Vagina (tissue), 2 donors: ENCODE measurements around the gene TTC9. TPM values are rescaled to one million over a fixed set of nuclear protein-coding genes. Genes with fewer than 3 reads are reported as not detected.

Experiments
- DNase-seq, 2 donors: peaks; one replicate each; pipeline ENCODE4 v3.0.0-alpha.2; 2017; ENCODE audit errors: extremely low spot score in 2 of 2
- H3K27ac ChIP-seq: fragments of 200-600 bp; sonication (generic); one replicate; pipeline ENCODE4 v1.5.1; 2019
- H3K27me3 ChIP-seq: fragments of 200-600 bp; sonication (generic); one replicate; pipeline ENCODE4 v1.5.1; 2019
- H3K36me3 ChIP-seq, 2 donors: fragments of 200-600 bp; sonication (generic); one replicate each; pipeline ENCODE4 v1.5.1; 2017 to 2019
- H3K4me1 ChIP-seq: fragments of 200-600 bp; sonication (generic); one replicate; pipeline ENCODE4 v1.5.1; 2019
- H3K4me3 ChIP-seq, 2 donors: fragments of 200-600 bp; sonication (generic); 1 replicate in 1 of 2; 2 replicates in 1 of 2; pipeline ENCODE4 v1.5.1; 2016 to 2019
- H3K9me3 ChIP-seq: fragments of 200-600 bp; sonication (generic); one replicate; pipeline ENCODE4 v1.5.1; 2019
- POLR2A ChIP-seq, 2 donors: fragments of 450-650 bp; IDR thresholded peaks; one replicate each; pipeline ENCODE4 v1.6.1; 2017; ENCODE audit warnings: antibody characterized with exemption in 2 of 2, mild to moderate bottlenecking in 2 of 2, moderate library complexity in 2 of 2
- POLR2AphosphoS5 ChIP-seq, 2 donors: sonication (generic); formaldehyde crosslinking; IDR thresholded peaks; one replicate each; pipeline ENCODE4 v1.9.0; 2017; ENCODE audit warnings: antibody characterized with exemption in 2 of 2, mild to moderate bottlenecking in 2 of 2, low read depth in 1 of 2; ENCODE audit not compliant: insufficient read depth in 1 of 2
- intact Hi-C: fragments of 100-400 bp; cut with DNase I; formaldehyde crosslinking; loops from one replicate; pipeline ENCODE4 v1.15.1; 2023
- total RNA-seq: library from RNA; depleted of rRNA; stranded (reverse); fragments of >200 nt; gene quantifications from one replicate; pipeline ENCODE4 v1.2.3, GENCODE V29; 2016
- TF ChIP-seq, protein P1 (sequence below), 3 experiments: fragments of 450-650 bp in 2 of 3; fragments of 200-600 bp in 1 of 3; sonication (generic) in 1 of 3; IDR thresholded peaks; one replicate each; pipeline ENCODE4 v1.5.1; 2017 to 2019; ENCODE audit warnings: antibody characterized with exemption in 3 of 3, mild to moderate bottlenecking in 2 of 3, moderate library complexity in 2 of 3

Gene TTC9
- total RNA-seq, result 6.1 TPM

GRCh38 chr14:70641548-70642302, at the start of gene TTC9:
Gene TTC9 (plus strand): TSS chr14:70641916. CDS start chr14:70642130, 214 bp downstream.
- Histone ChIP-seq H3K4me3 (peak within 1 kb of the TSS; percentile 55 to 73), H3K27ac (peak within 1 kb of the TSS; percentile 19), H3K4me1 (peaks cover 15% of the 10 kb centered on the region), H3K27me3 (no peaks in the 10 kb centered on the region), H3K9me3 (no peaks in the 10 kb centered on the region), H3K36me3 (no peaks in the 10 kb centered on the region)
- no peak for DNase-seq
- intact Hi-C loops, result no loop called here
- TF ChIP-seq, protein P1, sequence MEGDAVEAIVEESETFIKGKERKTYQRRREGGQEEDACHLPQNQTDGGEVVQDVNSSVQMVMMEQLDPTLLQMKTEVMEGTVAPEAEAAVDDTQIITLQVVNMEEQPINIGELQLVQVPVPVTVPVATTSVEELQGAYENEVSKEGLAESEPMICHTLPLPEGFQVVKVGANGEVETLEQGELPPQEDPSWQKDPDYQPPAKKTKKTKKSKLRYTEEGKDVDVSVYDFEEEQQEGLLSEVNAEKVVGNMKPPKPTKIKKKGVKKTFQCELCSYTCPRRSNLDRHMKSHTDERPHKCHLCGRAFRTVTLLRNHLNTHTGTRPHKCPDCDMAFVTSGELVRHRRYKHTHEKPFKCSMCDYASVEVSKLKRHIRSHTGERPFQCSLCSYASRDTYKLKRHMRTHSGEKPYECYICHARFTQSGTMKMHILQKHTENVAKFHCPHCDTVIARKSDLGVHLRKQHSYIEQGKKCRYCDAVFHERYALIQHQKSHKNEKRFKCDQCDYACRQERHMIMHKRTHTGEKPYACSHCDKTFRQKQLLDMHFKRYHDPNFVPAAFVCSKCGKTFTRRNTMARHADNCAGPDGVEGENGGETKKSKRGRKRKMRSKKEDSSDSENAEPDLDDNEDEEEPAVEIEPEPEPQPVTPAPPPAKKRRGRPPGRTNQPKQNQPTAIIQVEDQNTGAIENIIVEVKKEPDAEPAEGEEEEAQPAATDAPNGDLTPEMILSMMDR (IDR thresholded peaks at IDR 0.05), result no peak
- TF ChIP-seq POLR2A (IDR thresholded peaks at IDR 0.05) (no peak), POLR2AphosphoS5 (IDR thresholded peaks at IDR 0.05; ENCODE audit: insufficient read depth in 1 of 2, low read depth in 1 of 2) (no peak)

GRCh38 chr14:70594461-70594860, 47.3 kb upstream of the TTC9 start:
- Histone ChIP-seq H3K4me3 (no peak overlapping the region), H3K27me3 (no peaks in the 10 kb centered on the region), H3K9me3 (no peaks in the 10 kb centered on the region), H3K27ac (no peak overlapping the region), H3K36me3 (peaks cover 0 to 64% of the 10 kb centered on the region in 2 donors), H3K4me1 (peaks cover 9% of the 10 kb centered on the region)
- DNase-seq, result no peak
- TF ChIP-seq, protein P1 (IDR thresholded peaks at IDR 0.05), result no peak
- TF ChIP-seq POLR2A (IDR thresholded peaks at IDR 0.05) (no peak), POLR2AphosphoS5 (IDR thresholded peaks at IDR 0.05; ENCODE audit: insufficient read depth in 1 of 2, low read depth in 1 of 2) (no peak)
- intact Hi-C loops, result no loop called here

- Histone ChIP-seq H3K27ac (no peak overlapping the region), H3K27me3 (no peaks in the 10 kb centered on the region), H3K36me3 (peaks cover 0 to 59% of the 10 kb centered on the region in 2 donors), H3K4me3 (no peak overlapping the region), H3K9me3 (no peaks in the 10 kb centered on the region), H3K4me1 (peaks cover 16% of the 10 kb centered on the region)
- intact Hi-C loops, result no loop called here
- no peak for DNase-seq
- TF ChIP-seq POLR2A (IDR thresholded peaks at IDR 0.05) (no peak), POLR2AphosphoS5 (IDR thresholded peaks at IDR 0.05; ENCODE audit: insufficient read depth in 1 of 2, low read depth in 1 of 2) (no peak)
- TF ChIP-seq, protein P1 (IDR thresholded peaks at IDR 0.05), result no peak
These were observed 46.1 kb upstream of the TTC9 start for GRCh38 chr14:70595443-70596185.

GRCh38 chr14:70597731-70598130, 44.0 kb upstream of the TTC9 start:
- Histone ChIP-seq H3K27me3 (no peaks in the 10 kb centered on the region), H3K9me3 (no peaks in the 10 kb centered on the region), H3K36me3 (peaks cover 0 to 37% of the 10 kb centered on the region in 2 donors), H3K4me3 (no peak overlapping the region), H3K27ac (no peak overlapping the region), H3K4me1 (peaks cover 16% of the 10 kb centered on the region)
- TF ChIP-seq POLR2A (IDR thresholded peaks at IDR 0.05) (no peak), POLR2AphosphoS5 (IDR thresholded peaks at IDR 0.05; ENCODE audit: insufficient read depth in 1 of 2, low read depth in 1 of 2) (no peak)
- TF ChIP-seq, protein P1 (IDR thresholded peaks at IDR 0.05), result no peak
- intact Hi-C loops, result no loop called here
- no peak for DNase-seq
